AG09319 (cell line): Measurements from ENCODE around the gene NT5C2.
"Not testable (repeated sequence)": the region's sequence is repeated elsewhere in the genome, so short reads cannot be mapped to it uniquely, and the experiment has no call there.

Experiments
- DNase-seq: peaks from one replicate; pipeline ENCODE4 v3.0.0-alpha.2; 2010; ENCODE audit warnings: low read depth; ENCODE audit errors: extremely low read depth
- TF ChIP-seq, protein P1 (sequence below): IDR thresholded peaks from 2 replicates; pipeline ENCODE4 v1.5.1; 2011; ENCODE audit warnings: low read depth, mild to moderate bottlenecking, inconsistent platforms, low read length, moderate library complexity

Gene NT5C2

DNA sequence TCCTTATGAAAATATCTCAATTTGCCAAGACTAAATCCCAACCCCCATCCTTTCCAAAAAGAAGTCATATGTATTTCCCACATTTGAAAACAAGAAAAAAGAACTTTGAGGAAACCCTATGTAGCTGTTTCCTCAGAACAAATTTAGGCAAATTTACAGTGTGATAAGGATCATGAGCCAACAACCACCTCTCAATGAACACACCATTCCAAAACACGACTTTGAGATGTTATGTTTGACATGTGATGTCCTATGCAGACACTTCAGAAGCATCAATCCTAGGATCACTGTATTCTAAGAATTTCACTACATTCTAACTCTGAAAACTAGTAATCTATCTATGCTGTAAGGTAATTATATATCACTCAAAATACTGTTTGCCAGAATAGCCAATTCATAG is 62.2 kb downstream of the NT5C2 start:
- no peak for DNase-seq
- TF ChIP-seq, protein P1, sequence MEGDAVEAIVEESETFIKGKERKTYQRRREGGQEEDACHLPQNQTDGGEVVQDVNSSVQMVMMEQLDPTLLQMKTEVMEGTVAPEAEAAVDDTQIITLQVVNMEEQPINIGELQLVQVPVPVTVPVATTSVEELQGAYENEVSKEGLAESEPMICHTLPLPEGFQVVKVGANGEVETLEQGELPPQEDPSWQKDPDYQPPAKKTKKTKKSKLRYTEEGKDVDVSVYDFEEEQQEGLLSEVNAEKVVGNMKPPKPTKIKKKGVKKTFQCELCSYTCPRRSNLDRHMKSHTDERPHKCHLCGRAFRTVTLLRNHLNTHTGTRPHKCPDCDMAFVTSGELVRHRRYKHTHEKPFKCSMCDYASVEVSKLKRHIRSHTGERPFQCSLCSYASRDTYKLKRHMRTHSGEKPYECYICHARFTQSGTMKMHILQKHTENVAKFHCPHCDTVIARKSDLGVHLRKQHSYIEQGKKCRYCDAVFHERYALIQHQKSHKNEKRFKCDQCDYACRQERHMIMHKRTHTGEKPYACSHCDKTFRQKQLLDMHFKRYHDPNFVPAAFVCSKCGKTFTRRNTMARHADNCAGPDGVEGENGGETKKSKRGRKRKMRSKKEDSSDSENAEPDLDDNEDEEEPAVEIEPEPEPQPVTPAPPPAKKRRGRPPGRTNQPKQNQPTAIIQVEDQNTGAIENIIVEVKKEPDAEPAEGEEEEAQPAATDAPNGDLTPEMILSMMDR, result no peak

DNA sequence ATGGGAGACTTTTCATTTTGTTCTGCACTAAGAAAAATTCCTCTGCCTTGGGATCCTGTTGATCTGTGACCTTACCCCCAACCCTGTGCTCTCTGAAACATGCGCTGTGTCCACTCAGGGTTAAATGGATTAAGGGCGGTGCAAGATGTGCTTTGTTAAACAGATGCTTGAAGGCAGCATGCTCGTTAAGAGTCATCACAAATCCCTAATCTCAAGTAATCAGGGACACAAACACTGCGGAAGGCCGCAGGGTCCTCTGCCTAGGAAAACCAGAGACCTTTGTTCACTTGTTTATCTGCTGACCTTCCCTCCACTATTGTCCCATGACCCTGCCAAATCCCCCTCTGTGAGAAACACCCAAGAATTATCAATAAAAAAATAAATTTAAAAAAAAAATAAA is 62.9 kb downstream of the NT5C2 start:
- not testable (repeated sequence) for DNase-seq

DNA sequence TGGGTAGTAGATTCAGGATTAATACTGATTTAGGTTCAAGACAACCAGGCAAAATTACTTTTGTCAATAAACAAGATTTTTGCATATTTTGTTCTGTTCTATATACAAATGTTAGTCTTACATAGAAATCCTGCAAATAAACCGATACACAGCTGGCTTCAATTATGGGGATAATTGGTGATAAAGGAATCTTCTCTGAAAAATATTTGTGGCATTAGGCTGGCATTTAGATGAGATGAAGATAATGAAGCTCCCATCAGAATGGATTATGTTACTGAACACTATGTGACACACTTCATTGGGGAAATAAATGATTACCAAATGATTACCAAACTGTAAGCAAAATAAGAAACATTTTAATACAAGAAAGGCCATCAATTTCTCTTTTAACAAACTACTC is 65.8 kb downstream of the NT5C2 start:
- TF ChIP-seq, protein P1, result no peak
- no peak for DNase-seq

DNA sequence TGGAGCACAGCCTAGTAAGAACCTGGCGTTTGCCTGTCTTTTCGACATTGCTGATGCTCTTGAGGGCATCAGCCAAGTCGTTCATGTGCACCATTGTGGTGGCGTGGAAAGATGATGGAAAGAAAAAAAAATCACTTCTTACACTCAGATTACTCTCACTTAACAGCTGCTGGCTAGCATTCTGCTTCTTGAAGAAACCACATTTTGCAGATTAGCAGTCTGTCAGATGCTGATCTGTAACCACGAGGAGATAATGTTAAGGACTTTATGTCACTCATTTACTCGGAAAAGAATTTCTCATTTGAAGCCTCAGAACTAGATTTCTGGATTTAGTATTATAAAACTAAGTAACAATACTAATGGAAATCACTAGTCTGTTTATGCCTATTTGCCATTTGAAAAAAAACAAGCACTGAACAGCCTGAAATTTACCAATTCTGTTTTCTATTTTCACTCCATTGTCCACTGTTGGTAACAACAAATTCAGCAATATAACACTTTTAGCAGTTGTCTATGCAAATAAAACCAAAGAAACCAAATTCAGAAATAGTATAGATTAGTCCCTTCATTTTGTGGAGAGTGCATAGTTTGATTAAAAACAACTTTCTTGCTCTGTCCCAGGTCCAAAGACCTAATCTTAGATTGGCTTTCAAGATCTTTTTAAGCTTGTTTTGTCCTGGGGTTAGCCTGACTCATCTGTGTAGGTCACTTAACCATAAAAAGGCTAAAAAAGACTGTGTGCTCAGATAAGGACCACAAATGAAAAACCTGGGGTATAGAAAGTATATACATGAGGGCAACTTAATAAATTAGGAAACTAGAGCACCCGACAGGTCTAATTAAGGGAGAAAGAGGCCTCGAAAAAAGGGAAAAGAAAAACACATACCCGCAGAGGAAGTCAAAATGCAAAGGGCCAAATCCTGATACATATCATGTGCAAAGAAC is 67.5 kb downstream of the NT5C2 start:
- TF ChIP-seq, protein P1, result no peak
- DNase-seq, result no peak

DNA sequence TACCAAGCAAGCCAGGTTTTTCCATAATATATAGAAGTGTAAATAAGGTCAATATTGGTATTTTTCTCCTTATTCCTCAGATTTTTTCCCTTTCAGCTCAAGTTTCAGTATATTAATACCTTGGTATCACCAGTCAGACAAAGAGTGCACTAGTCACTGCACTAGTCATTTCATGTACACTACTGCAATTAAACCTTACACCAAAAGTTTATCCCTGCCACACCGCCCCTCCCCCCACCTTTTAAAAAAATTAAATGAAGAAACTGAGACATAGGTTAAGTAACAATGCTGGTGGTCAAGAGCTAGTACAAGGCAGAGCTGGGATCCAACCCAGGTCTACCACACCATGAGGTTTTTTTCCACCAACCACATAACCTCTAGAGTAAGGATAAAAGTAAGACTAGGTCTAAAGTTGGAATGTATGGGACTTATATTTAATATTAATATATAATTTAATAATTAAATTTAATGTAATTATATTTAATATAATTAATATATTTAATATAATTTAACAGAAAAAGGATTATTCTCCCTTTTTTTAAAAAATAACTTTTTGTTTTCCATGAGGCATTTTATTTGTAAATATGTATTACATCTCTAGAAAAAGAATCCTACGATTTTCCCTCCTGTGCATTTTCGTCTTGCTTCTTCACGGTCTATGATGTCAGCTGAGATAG is 68.5 kb downstream of the NT5C2 start:
- no peak for DNase-seq
- TF ChIP-seq, protein P1, result no peak

DNA sequence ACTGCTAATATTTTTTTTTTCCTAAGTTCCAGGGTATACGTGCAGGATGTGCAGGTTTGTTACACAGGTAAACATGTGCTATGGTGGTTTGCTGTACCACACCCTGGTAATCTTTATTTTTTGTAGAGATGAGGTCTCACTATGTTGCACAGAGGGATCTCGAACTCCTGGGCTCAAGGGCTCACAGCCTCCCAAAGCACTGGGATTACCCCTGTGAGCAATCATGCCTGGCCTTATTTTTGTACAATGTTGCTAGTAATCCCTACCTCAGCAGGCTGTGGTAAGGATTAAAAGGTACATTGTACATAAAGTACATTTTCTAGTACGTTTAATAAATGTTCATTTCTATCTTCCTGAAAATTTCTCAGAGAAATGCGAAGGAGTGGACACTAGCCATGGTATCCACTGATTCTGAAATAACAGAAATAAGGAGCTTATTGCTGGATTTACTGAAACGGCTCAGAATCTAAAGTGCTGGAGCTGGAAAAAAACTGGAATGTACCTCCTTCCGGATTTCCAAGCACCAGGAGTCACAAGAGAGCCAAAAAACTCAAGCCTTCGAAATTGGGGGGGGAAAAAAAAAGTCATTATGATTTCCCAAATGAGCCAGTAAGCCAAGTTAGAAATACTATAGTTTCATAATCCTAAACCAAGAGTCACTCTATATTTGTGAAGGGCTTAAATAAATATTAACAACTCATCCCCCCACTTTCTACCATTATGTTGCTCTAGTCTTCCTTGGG is 69.6 kb downstream of the NT5C2 start:
- TF ChIP-seq, protein P1, result no peak
- DNase-seq, result no peak

DNA sequence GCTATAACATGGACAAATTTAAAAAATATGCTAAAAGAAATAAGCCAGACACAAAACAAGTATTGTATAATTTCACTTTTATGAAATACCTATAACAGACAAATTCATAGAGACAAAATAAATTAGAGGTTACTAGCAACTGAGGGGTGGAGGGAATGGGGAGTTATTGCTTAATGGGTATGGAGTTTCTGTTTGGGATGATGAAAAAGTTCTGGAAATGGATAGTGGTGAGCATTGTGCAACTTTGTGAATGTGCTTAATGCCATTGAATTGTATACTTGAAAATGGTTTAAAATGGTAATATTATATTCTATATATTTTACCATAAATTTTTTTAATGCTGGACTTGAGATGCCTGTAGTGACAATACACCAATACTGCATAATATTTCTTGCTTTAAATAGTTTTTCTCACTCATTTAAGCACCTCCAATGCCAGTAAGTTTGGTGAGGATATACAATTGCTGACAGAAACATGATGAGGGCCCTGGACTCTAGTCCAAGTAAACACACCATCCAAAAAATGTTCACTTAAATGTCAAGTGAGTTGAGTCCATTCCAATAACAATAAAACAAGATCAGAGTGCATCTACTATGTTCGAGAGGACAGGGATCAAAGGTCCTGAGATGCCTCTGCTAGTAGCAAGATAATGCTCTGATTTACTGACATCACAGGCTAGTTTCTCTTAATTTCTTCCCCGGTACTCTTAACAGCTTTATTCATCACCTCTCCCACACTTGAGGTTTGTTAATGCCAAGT is 71.9 kb downstream of the NT5C2 start:
- TF ChIP-seq, protein P1, result no peak
- no peak for DNase-seq
